Measurements from ENCODE around the gene CNTN5.

Gene CNTN5

GRCh38 chr11:100302824-100303223, 1282.1 kb downstream of the CNTN5 start:
- peaks cover 4% of the 10 kb centered on the region for H3K9me3 Mint-ChIP-seq
- ATAC-seq (no peak), DNase-seq (ENCODE audit: low spot score in 2 of 2) (no peak)
- no peaks in the 10 kb centered on the region for H3K36me3 Mint-ChIP-seq
- H3K4me3 Mint-ChIP-seq = no peak overlapping the region
- H3K4me1 Mint-ChIP-seq = no peaks in the 10 kb centered on the region
- no peak overlapping the region for H3K27ac Mint-ChIP-seq

- ATAC-seq (no peak), DNase-seq (ENCODE audit: low spot score in 2 of 2) (no peak)
- Mint-ChIP-seq H3K27ac (no peak overlapping the region), H3K4me1 (no peaks in the 10 kb centered on the region), H3K9me3 (peaks cover 4% of the 10 kb centered on the region), H3K4me3 (no peak overlapping the region), H3K36me3 (no peaks in the 10 kb centered on the region)
Measured at GRCh38 chr11:100303897-100304296, 1283.1 kb downstream of the CNTN5 start.

DNA sequence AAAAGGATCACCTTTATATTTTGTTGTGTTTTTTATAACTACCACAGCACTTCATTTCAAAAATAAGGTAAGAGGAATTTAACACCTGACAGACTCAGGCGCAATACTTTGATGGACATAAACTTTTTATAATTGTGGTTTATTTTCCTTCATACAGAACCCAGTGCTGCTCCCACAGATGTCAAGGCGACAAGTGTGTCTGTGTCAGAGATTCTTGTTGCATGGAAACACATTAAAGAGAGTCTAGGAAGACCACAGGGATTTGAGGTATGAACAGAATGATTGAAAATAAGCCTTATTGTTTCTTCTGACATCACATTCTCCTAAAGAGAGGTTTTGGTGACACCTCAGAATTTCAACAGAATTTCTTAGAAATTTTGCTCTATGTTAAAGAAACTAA, 1287.5 kb downstream of the CNTN5 start:
- H3K4me1 Mint-ChIP-seq = no peaks in the 10 kb centered on the region
- ATAC-seq = no peak
- peaks cover 21% of the 10 kb centered on the region for H3K9me3 Mint-ChIP-seq
- H3K36me3 Mint-ChIP-seq = no peaks in the 10 kb centered on the region
- no peak overlapping the region for H3K27ac Mint-ChIP-seq
- DNase-seq (ENCODE audit: low spot score in 2 of 2) = no peak
- H3K4me3 Mint-ChIP-seq = no peak overlapping the region

- no peak for ATAC-seq
- H3K4me3 Mint-ChIP-seq = no peak overlapping the region
- H3K9me3 Mint-ChIP-seq = peaks cover 22% of the 10 kb centered on the region
- no peak overlapping the region for H3K27ac Mint-ChIP-seq
- no peaks in the 10 kb centered on the region for H3K4me1 Mint-ChIP-seq
- H3K36me3 Mint-ChIP-seq = no peaks in the 10 kb centered on the region
- DNase-seq (ENCODE audit: low spot score in 2 of 2) = no peak
Measured at GRCh38 chr11:100315946-100316345, 1295.2 kb downstream of the CNTN5 start.

DNA sequence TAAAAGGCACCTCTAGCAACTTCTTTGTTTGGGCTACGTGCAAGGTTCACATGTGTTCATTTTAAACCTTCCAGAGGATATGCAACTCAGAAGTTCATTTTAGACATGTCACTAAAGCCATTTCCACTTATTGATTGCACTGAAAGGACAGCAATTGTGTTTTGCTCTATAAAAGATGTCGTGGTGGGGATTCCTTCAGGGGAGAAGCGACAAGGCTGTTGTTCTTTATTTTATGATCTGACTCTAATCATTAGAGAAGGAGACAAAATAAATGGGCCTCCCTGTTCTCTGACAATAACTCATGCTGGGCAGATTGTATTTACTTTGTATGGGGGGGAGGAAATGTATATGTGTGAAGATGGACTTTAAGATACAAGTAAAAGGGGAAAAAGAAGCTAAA, 1296.2 kb downstream of the CNTN5 start:
- ATAC-seq = no peak

DNA sequence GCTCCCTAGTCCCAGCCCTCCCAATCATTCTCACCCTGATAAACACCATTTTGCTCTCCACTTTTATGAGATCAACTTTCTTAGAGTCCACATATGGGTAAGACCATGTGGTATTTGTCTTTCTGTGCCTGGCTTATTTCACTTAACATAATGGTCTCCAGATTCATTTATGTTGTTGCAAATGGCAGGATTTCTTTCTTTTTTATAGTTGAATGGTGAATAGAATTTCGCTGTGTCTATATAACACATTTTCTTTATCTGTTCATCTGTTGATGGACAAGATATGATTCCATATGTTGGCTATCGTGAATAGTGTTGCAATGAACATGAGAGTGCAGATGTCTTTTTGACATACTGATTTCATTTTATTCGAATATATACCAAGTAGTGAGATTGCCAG, 1298.9 kb downstream of the CNTN5 start:
- ATAC-seq = no peak
- Mint-ChIP-seq H3K4me3 (no peak overlapping the region), H3K9me3 (peaks cover 12% of the 10 kb centered on the region), H3K27ac (no peak overlapping the region), H3K36me3 (no peaks in the 10 kb centered on the region), H3K4me1 (no peaks in the 10 kb centered on the region)
- DNase-seq (ENCODE audit: low spot score in 2 of 2) = no peak

More for the DNA sequence above, 1296.2 kb downstream of the CNTN5 start:
- DNase-seq (ENCODE audit: low spot score in 2 of 2) = no peak
- Mint-ChIP-seq H3K9me3 (peaks cover 19% of the 10 kb centered on the region), H3K27ac (no peak overlapping the region), H3K4me1 (no peaks in the 10 kb centered on the region), H3K36me3 (no peaks in the 10 kb centered on the region), H3K4me3 (no peak overlapping the region)

GRCh38 chr11:100328626-100329340, 1308.0 kb downstream of the CNTN5 start:
- Mint-ChIP-seq H3K27ac (no peak overlapping the region), H3K4me1 (no peaks in the 10 kb centered on the region), H3K9me3 (peaks cover 20% of the 10 kb centered on the region), H3K36me3 (no peaks in the 10 kb centered on the region), H3K4me3 (no peak overlapping the region)
- DNase-seq (ENCODE audit: low spot score in 2 of 2) = no peak
- no peak for ATAC-seq

GRCh38 chr11:100329352-100329751, 1308.6 kb downstream of the CNTN5 start:
- Mint-ChIP-seq H3K9me3 (peaks cover 21% of the 10 kb centered on the region), H3K27ac (no peak overlapping the region), H3K36me3 (no peaks in the 10 kb centered on the region), H3K4me1 (no peaks in the 10 kb centered on the region), H3K4me3 (no peak overlapping the region)
- no peak for DNase-seq (ENCODE audit: low spot score in 2 of 2)
- no peak for ATAC-seq

GRCh38 chr11:100336873-100337272, 1316.1 kb downstream of the CNTN5 start:
- no peak overlapping the region for H3K4me3 Mint-ChIP-seq
- H3K36me3 Mint-ChIP-seq = no peaks in the 10 kb centered on the region
- DNase-seq (ENCODE audit: low spot score in 2 of 2) (no peak), ATAC-seq (no peak)
- no peak overlapping the region for H3K27ac Mint-ChIP-seq
- peaks cover 10% of the 10 kb centered on the region for H3K9me3 Mint-ChIP-seq
- H3K4me1 Mint-ChIP-seq = no peaks in the 10 kb centered on the region

DNA sequence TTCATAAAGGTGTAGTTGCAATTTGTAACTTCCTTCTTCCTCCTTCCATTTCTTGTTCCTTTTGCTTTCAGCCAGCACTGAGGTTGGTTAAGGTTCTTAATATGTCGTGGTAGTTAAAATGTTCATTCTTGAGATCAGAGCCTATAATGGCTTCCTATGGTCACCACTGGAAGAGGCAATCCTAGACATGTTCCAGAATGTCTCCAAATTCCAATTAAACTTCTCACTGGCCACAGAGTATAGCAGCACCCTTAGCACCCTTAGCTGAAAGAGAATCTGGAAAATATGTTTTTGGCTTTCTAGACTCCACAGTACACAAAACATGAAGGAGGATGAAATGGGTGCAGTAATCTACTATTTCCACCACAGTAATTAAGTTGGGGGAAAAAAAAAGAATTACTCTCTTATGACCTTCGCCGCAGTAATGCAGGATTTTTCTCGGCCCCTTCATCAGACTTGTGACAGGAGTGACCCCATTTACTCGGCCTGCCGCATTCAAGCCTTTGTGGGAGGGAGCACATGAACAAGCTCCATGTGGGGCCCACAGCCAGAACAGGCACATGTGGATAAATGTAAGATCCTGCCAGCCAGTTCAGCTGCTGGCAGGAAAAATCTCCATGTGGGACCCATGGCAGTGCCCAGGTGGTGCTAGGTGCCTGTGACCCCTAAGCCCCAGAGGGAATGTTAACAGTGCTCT, 1317.5 kb downstream of the CNTN5 start:
- ATAC-seq (no peak), DNase-seq (ENCODE audit: low spot score in 2 of 2) (no peak)
- Mint-ChIP-seq H3K4me3 (no peak overlapping the region), H3K27ac (no peak overlapping the region), H3K4me1 (no peaks in the 10 kb centered on the region), H3K9me3 (peaks cover 10% of the 10 kb centered on the region), H3K36me3 (no peaks in the 10 kb centered on the region)

GRCh38 chr11:100340466-100341319, 1319.9 kb downstream of the CNTN5 start:
- H3K4me3 Mint-ChIP-seq = no peak overlapping the region
- no peaks in the 10 kb centered on the region for H3K36me3 Mint-ChIP-seq
- DNase-seq (ENCODE audit: low spot score in 2 of 2) (no peak), ATAC-seq (no peak)
- H3K4me1 Mint-ChIP-seq = no peaks in the 10 kb centered on the region
- peaks cover 12% of the 10 kb centered on the region for H3K9me3 Mint-ChIP-seq
- H3K27ac Mint-ChIP-seq = no peak overlapping the region

DNA sequence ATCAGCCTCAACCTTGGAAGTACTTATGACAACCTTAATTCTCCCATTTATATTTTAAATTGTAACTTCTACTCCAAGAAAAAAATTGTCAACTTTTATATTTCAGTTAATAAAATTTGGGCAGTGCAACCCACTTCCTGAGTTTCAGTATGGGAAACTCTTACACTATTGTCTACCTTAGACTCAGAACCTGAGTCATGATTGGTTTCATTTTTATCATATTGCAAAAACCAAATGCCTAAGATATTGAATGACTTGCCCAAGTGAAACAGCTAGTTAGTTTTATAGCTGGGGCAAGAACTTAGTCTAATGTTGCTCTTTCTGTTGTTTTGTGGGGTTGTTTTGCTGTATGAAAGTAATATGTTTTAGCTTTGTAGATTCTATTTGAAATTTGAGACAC, 1332.3 kb downstream of the CNTN5 start:
- H3K27ac Mint-ChIP-seq = no peak overlapping the region
- H3K4me3 Mint-ChIP-seq = no peak overlapping the region
- no peaks in the 10 kb centered on the region for H3K36me3 Mint-ChIP-seq
- H3K9me3 Mint-ChIP-seq = peaks cover 15% of the 10 kb centered on the region
- no peak for DNase-seq (ENCODE audit: low spot score in 2 of 2)
- H3K4me1 Mint-ChIP-seq = no peaks in the 10 kb centered on the region
- ATAC-seq = no peak

DNA sequence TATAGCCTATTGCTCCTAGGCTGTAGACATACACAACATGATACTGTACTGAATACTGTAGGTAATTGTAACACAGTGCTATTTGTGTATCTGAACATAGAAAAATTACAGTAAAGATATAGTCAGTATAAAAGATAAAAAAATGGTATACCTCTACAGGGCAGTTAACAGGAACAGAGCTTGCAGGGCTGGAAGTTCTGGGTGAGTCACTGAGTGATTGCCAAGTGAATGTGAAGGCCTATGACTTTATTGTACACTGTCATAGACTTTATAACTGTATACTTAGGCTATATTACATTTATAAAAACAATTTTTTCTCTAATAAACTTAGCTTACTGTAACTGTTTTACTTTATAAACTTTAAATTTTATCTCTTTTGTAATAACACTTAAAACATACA, 1334.0 kb downstream of the CNTN5 start:
- H3K4me3 Mint-ChIP-seq = no peak overlapping the region
- H3K4me1 Mint-ChIP-seq = no peaks in the 10 kb centered on the region
- no peak overlapping the region for H3K27ac Mint-ChIP-seq
- ATAC-seq (no peak), DNase-seq (ENCODE audit: low spot score in 2 of 2) (no peak)
- H3K9me3 Mint-ChIP-seq = peaks cover 15% of the 10 kb centered on the region
- H3K36me3 Mint-ChIP-seq = no peaks in the 10 kb centered on the region

DNA sequence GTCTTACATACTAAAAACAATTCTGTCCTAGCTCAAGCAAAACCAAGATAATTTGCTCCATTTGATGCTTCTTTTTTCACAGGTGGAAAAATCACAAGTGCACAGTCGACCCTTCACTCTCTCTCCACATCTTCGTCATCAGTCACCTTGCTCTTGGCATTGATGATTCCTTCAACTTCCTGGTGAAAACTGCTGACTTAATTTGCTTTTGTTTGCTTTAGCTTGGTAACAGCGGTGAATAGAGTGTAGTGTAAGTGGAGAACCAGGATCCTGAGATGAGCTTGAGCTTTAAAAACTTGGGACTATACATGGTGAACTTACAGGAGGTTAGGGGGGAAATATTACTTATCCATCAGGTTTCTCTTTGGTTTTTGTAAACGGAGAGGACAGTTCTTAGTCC, 1335.3 kb downstream of the CNTN5 start:
- ATAC-seq (no peak), DNase-seq (ENCODE audit: low spot score in 2 of 2) (no peak)
- Mint-ChIP-seq H3K9me3 (peaks cover 12% of the 10 kb centered on the region), H3K4me3 (no peak overlapping the region), H3K4me1 (no peaks in the 10 kb centered on the region), H3K27ac (no peak overlapping the region), H3K36me3 (no peaks in the 10 kb centered on the region)

DNA sequence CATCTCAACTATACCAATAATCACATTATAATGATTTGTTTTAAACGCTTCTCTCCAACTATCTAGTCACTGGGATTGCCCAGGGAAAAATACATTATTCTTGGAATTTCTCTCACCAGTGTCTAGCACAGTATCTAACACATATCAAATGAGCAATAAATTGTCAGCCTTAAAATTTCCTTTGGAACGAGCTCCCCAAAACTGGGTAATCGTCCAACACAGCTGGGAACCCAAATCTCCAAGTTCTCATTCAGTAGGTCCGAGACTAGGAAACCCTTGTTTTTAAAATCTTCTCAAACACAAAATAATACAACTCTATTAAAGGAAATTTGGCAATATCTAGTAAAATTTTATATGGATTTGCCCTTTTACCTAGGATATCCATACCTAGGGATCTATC, 1338.5 kb downstream of the CNTN5 start:
- no peaks in the 10 kb centered on the region for H3K4me1 Mint-ChIP-seq
- DNase-seq (ENCODE audit: low spot score in 2 of 2) (no peak), ATAC-seq (no peak)
- peaks cover 24% of the 10 kb centered on the region for H3K9me3 Mint-ChIP-seq
- H3K27ac Mint-ChIP-seq = no peak overlapping the region
- H3K36me3 Mint-ChIP-seq = no peaks in the 10 kb centered on the region
- H3K4me3 Mint-ChIP-seq = no peak overlapping the region
